OCI-LY7 (cell line): ENCODE measurements around the gene SLC25A42. TPM values are rescaled to one million over a fixed set of nuclear protein-coding genes. Genes with fewer than 3 reads are reported as not detected.

Experiments used
- BruUV-seq: library from RNA; stranded (reverse); fragments of 400-500 nt; replicated peaks from 2 replicates; lab custom pipeline; 2021; lab: Mats Ljungman, UMichigan
- CTCF ChIA-PET: fragments of 300-600 bp; sonication (Branson Sonifier 250); formaldehyde crosslinking; loops from one replicate; lab custom pipeline; 2022; ENCODE audit warnings: antibody characterized with exemption; ENCODE audit not compliant: unreplicated experiment; lab: Charles Lee
- POLR2A ChIA-PET: fragments of 300-600 bp; sonication (Branson Sonifier 250); formaldehyde crosslinking; loops from one replicate; lab custom pipeline; 2022; ENCODE audit warnings: antibody characterized with exemption; lab: Charles Lee
- DNase-seq: peaks from one replicate; pipeline ENCODE4 v3.0.0-alpha.2; 2015; ENCODE audit warnings: low spot score
- H2AFZ ChIP-seq: fragments of 200-600 bp; sonication (generic), shearing (Covaris generic); 2 replicates; pipeline ENCODE4 v1.6.1; 2014; ENCODE audit warnings: mild to moderate bottlenecking, antibody characterized with exemption, low read length, moderate library complexity
- H3K27ac ChIP-seq: fragments of 200-600 bp; sonication (generic); 2 replicates; pipeline ENCODE4 v1.5.1; 2014; ENCODE audit warnings: mixed run types, low read depth, mild to moderate bottlenecking, moderate library complexity, low read length, inconsistent platforms; ENCODE audit not compliant: poor library complexity, severe bottlenecking
- H3K36me3 ChIP-seq: fragments of 200-600 bp; sonication (generic); 2 replicates; pipeline ENCODE4 v1.6.1; 2014; ENCODE audit warnings: mild to moderate bottlenecking, antibody characterized with exemption, low read length, moderate library complexity, mixed read lengths; ENCODE audit not compliant: insufficient read depth
- H3K4me1 ChIP-seq: fragments of 200-600 bp; sonication (generic); 2 replicates; pipeline ENCODE4 v1.5.1; 2014; ENCODE audit warnings: mild to moderate bottlenecking, low read length; ENCODE audit not compliant: insufficient read depth, poor library complexity, severe bottlenecking
- H3K4me2 ChIP-seq: fragments of 200-600 bp; sonication (generic); 2 replicates; pipeline ENCODE4 v1.6.1; 2014; ENCODE audit warnings: mild to moderate bottlenecking, low read length
- H3K4me3 ChIP-seq: fragments of 200-600 bp; sonication (generic); 2 replicates; pipeline ENCODE4 v1.5.1; 2014; ENCODE audit warnings: mild to moderate bottlenecking, low read depth, low read length; ENCODE audit not compliant: poor library complexity, severe bottlenecking
- H3K79me2 ChIP-seq: fragments of 200-600 bp; sonication (generic); 2 replicates; pipeline ENCODE4 v1.6.1; 2016; ENCODE audit warnings: low read depth, mild to moderate bottlenecking, low read length, moderate library complexity, mixed read lengths; ENCODE audit not compliant: insufficient read depth
- H3K9me2 ChIP-seq: fragments of 200-600 bp; sonication (generic); 2 replicates; pipeline ENCODE4 v1.6.1; 2016; ENCODE audit warnings: mild to moderate bottlenecking, low read length, mixed read lengths; ENCODE audit not compliant: insufficient read depth
- H3K9me3 ChIP-seq: fragments of 200-600 bp; sonication (generic); 2 replicates; pipeline ENCODE4 v1.6.1; 2014; ENCODE audit warnings: mild to moderate bottlenecking, mixed run types, low read length, mixed read lengths
- H4K20me1 ChIP-seq: fragments of 200-600 bp; sonication (generic); 2 replicates; pipeline ENCODE4 v1.6.1; 2014; ENCODE audit warnings: mild to moderate bottlenecking, antibody characterized with exemption, low read length, moderate library complexity, mixed read lengths; ENCODE audit not compliant: insufficient read depth
- EZH2phosphoT487 ChIP-seq: fragments of 200-600 bp; sonication (generic); IDR thresholded peaks from 2 replicates; pipeline ENCODE4 v1.6.1; 2018; ENCODE audit warnings: low read depth, borderline replicate concordance, mild to moderate bottlenecking, mixed run types, antibody characterized with exemption, low read length, moderate library complexity, mixed read lengths
- intact Hi-C: fragments of 100-400 bp; cut with micrococcal nuclease; formaldehyde crosslinking; loops from one replicate; pipeline ENCODE4 v1.10.0; 2022; ENCODE audit not compliant: unreplicated experiment
- total RNA-seq, 2 experiments: library from RNA; depleted of rRNA in 1 of 2; stranded (reverse); fragments of >200 nt in 1 of 2; shearing (Covaris generic) in 1 of 2; gene quantifications; 2 replicates each; pipeline ENCODE4 v1.2.3, GENCODE V29; 2014 to 2022
- TF ChIP-seq, protein P1 (sequence below): fragments of 200-600 bp; sonication (generic); conservative IDR thresholded peaks from 2 replicates; pipeline ENCODE4 v1.5.1; 2014; ENCODE audit warnings: mild to moderate bottlenecking, antibody characterized with exemption, low read length, moderate library complexity, mixed read lengths

SLC25A42 gene
- total RNA-seq, 2 experiments from 2014 or later = 13.8 to 23.4 TPM

- Histone ChIP-seq H3K4me2 (no peak overlapping the region), H3K9me2 (no peaks in the 10 kb centered on the region), H3K9me3 (no peaks in the 10 kb centered on the region), H3K79me2 (peaks cover 10% of the 10 kb centered on the region; the same call in 1 of the 2 replicates), H2AFZ (no peak overlapping the region), H3K36me3 (peaks cover 18% of the 10 kb centered on the region), H3K4me1 (peaks cover 30% of the 10 kb centered on the region), H3K4me3 (no peak overlapping the region), H3K27ac (no peak overlapping the region), H4K20me1 (no peaks in the 10 kb centered on the region)
- BruUV-seq = no TSS peak
- intact Hi-C loops = loop anchor here (1.0 to 2.0 kb wide), 3 partner anchors 35 to 87 kb away; no protein-coding TSS in a partner anchor
- ChIA-PET CTCF (no interaction called here), POLR2A (interaction anchor here (0.6 kb wide), 1 partner anchor 793 kb away, joined by 3 read pairs; no protein-coding TSS in a partner anchor)
- TF ChIP-seq, protein P1, sequence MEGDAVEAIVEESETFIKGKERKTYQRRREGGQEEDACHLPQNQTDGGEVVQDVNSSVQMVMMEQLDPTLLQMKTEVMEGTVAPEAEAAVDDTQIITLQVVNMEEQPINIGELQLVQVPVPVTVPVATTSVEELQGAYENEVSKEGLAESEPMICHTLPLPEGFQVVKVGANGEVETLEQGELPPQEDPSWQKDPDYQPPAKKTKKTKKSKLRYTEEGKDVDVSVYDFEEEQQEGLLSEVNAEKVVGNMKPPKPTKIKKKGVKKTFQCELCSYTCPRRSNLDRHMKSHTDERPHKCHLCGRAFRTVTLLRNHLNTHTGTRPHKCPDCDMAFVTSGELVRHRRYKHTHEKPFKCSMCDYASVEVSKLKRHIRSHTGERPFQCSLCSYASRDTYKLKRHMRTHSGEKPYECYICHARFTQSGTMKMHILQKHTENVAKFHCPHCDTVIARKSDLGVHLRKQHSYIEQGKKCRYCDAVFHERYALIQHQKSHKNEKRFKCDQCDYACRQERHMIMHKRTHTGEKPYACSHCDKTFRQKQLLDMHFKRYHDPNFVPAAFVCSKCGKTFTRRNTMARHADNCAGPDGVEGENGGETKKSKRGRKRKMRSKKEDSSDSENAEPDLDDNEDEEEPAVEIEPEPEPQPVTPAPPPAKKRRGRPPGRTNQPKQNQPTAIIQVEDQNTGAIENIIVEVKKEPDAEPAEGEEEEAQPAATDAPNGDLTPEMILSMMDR = no peak; the same call in 1 of the 2 replicates
- no peak for TF ChIP-seq EZH2phosphoT487
- no peak for DNase-seq
Measured at GRCh38 chr19:19139876-19140229, 76.1 kb downstream of the SLC25A42 start.

GRCh38 chr19:19140476-19140875 is 76.7 kb downstream of the SLC25A42 start:
- CTCF ChIA-PET = interaction anchor here (0.5 to 1.0 kb wide), 2 partner anchors 34 to 582 kb away, joined by 3 read pairs; no protein-coding TSS in a partner anchor
- intact Hi-C loops = no loop called here
- no peak overlapping the region for H3K4me3 ChIP-seq
- TF ChIP-seq, protein P1 = no peak
- no peak for TF ChIP-seq EZH2phosphoT487
- no peak overlapping the region for H3K4me2 ChIP-seq
- no peak overlapping the region for H3K27ac ChIP-seq
- H3K79me2 ChIP-seq = peaks cover 10% of the 10 kb centered on the region; the same call in 1 of the 2 replicates
- no peak overlapping the region for H2AFZ ChIP-seq
- POLR2A ChIA-PET = interaction anchor here (1.0 to 1.4 kb wide), 2 partner anchors 13 to 63 kb away, joined by 3 to 4 read pairs; partner anchors contain the start of gene NR2C2AP
- no peaks in the 10 kb centered on the region for H4K20me1 ChIP-seq
- no peak for DNase-seq
- H3K4me1 ChIP-seq = peaks cover 36% of the 10 kb centered on the region
- no peaks in the 10 kb centered on the region for H3K9me3 ChIP-seq
- peaks cover 23% of the 10 kb centered on the region for H3K36me3 ChIP-seq
- BruUV-seq = no TSS peak
- no peaks in the 10 kb centered on the region for H3K9me2 ChIP-seq

DNA sequence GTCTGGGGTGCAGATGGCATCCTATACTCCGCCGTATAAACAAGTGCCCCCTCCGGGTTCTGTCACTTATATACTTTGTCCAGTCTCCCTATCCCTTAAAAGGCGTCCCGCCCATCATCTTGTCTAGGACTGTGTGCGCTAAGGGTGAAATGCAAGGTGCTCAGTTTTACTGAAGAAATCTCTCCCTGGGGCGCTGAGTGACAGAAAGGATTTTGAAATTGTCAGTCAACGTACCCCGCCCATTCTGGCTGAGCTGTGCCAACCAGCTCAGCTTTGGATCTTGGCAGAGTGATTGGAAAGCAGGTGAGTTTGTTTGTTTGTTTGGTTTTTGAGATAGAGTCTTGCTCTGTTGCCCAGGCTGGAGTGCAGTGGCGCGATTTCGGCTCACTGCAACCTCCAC is 78.6 kb downstream of the SLC25A42 start:
- Histone ChIP-seq H3K9me3 (no peaks in the 10 kb centered on the region), H3K36me3 (peaks cover 42% of the 10 kb centered on the region), H3K4me1 (peaks cover 47% of the 10 kb centered on the region), H2AFZ (no peak overlapping the region), H3K4me2 (no peak overlapping the region), H3K4me3 (no peak overlapping the region), H3K9me2 (no peaks in the 10 kb centered on the region), H4K20me1 (no peaks in the 10 kb centered on the region), H3K79me2 (peaks cover 7% of the 10 kb centered on the region; the same call in 1 of the 2 replicates), H3K27ac (no peak overlapping the region)
- ChIA-PET CTCF (no interaction called here), POLR2A (interaction anchor here (0.7 kb wide), 1 partner anchor 28 kb away, joined by 3 read pairs; the partner anchor contains the start of gene MEF2B)
- intact Hi-C loops = loop anchor here (1.0 kb wide), 1 partner anchor 77 kb away; no protein-coding TSS in a partner anchor
- DNase-seq = no peak
- BruUV-seq = no TSS peak
- no peak for TF ChIP-seq EZH2phosphoT487
- TF ChIP-seq, protein P1 = no peak
